K562 (cell line): ENCODE results near the gene CFDP1. TPM values are rescaled to one million over a fixed set of nuclear protein-coding genes. Genes with fewer than 3 reads are reported as not detected.

ENCODE experiments used
- ATAC-seq: fragments of 200-7000 bp; cut with Tn5 transposase; 3 replicates; pipeline ENCODE4 v1.9.1; 2020; ENCODE audit warnings: moderate library complexity
- BruUV-seq: library from RNA; stranded (reverse); fragments of 400-500 nt; replicated peaks from 2 replicates; lab custom pipeline; 2021; lab: Mats Ljungman, UMichigan
- CTCF ChIA-PET: fragments of 300-600 bp; formaldehyde crosslinking; extraction: SDS; loops from one replicate; lab custom pipeline; 2021; ENCODE audit warnings: low intra/inter-chr PET ratio; lab: Yijun Ruan, JAX
- POLR2A ChIA-PET: fragments of 300-600, 350-650 bp; sonication (Branson Sonifier 250); formaldehyde crosslinking; extraction: SDS; loops from one replicate; lab custom pipeline; 2021; ENCODE audit warnings: antibody characterized with exemption, inconsistent platforms; lab: Yijun Ruan, JAX
- DNase-seq, 4 experiments: peaks; one replicate each; pipeline versions ENCODE4 v3.0.0 to v3.0.0-alpha.2; 2011 to 2018; ENCODE audit warnings: low spot score in 3 of 4, mixed read lengths in 3 of 4; ENCODE audit errors: extremely low read depth in 1 of 4
- FAIRE-seq: peaks from 2 replicates; lab custom pipeline; 2011; peaks lifted over from hg19 to GRCh38; lab: Jason Lieb, UNC
- H2AFZ ChIP-seq: 2 replicates; pipeline ENCODE4 v1.6.0; 2011; ENCODE audit warnings: low read depth, low read length, control low read depth, inconsistent platforms
- H3K27ac ChIP-seq: fragments of 200-600 bp; 3 replicates; pipeline ENCODE4 v1.8.0; 2011; ENCODE audit warnings: low read depth, mild to moderate bottlenecking, control low read depth, inconsistent platforms, low read length, moderate library complexity, mixed read lengths; ENCODE audit errors: extremely low read depth
- H3K27me3 ChIP-seq, 2 experiments: fragments of 300-600 bp in 1 of 2; 2 replicates in 1 of 2; 3 replicates in 1 of 2; pipeline versions ENCODE4 v1.6.0 to v1.8.0; 2011; ENCODE audit warnings: inconsistent platforms in 2 of 2, low read length in 2 of 2, mild to moderate bottlenecking in 1 of 2, mixed read lengths in 1 of 2, moderate library complexity in 1 of 2; ENCODE audit not compliant: control insufficient read depth in 2 of 2, insufficient read depth in 2 of 2
- H3K36me3 ChIP-seq: fragments of 300-600 bp; 3 replicates; pipeline ENCODE4 v1.8.0; 2011; ENCODE audit warnings: mild to moderate bottlenecking, low read length, inconsistent platforms; ENCODE audit not compliant: control insufficient read depth, insufficient read depth
- H3K4me1 ChIP-seq, 2 experiments: fragments of 200-600 bp in 1 of 2; replicated peaks in 1 of 2; 2 replicates in 1 of 2; 3 replicates in 1 of 2; pipeline versions ENCODE4 v1.5.1 to v1.8.0; 2011; ENCODE audit warnings: inconsistent platforms in 2 of 2, low read length in 2 of 2, mild to moderate bottlenecking in 1 of 2, mixed read lengths in 1 of 2, moderate library complexity in 1 of 2; ENCODE audit not compliant: control insufficient read depth in 2 of 2, insufficient read depth in 2 of 2
- H3K4me2 ChIP-seq: 2 replicates; pipeline ENCODE4 v1.6.1; 2011; ENCODE audit warnings: low read length, control low read depth, inconsistent platforms, mixed read lengths; ENCODE audit not compliant: insufficient read depth
- H3K4me3 ChIP-seq: fragments of 200-600 bp; sonication (generic), shearing (Covaris generic); 2 replicates; pipeline ENCODE4 v1.5.1; 2016; ENCODE audit warnings: control low read depth, inconsistent platforms
- H3K79me2 ChIP-seq: fragments of 200-600 bp; 3 replicates; pipeline ENCODE4 v1.8.0; 2011; ENCODE audit warnings: low read length, inconsistent platforms; ENCODE audit not compliant: control insufficient read depth, insufficient read depth
- H3K9ac ChIP-seq, 2 experiments: 2 replicates each; pipeline versions ENCODE4 v1.6.0 to v1.6.1; 2011; ENCODE audit warnings: low read depth in 2 of 2, low read length in 2 of 2, control low read depth in 1 of 2, inconsistent platforms in 1 of 2, mild to moderate bottlenecking in 1 of 2, mixed read lengths in 1 of 2; ENCODE audit not compliant: insufficient read depth in 1 of 2
- H3K9me1 ChIP-seq: one replicate; pipeline ENCODE4 v1.6.0; 2011; ENCODE audit warnings: inconsistent platforms, mild to moderate bottlenecking, low read length, moderate library complexity; ENCODE audit not compliant: control insufficient read depth, insufficient read depth
- H3K9me3 ChIP-seq: replicated peaks from 2 replicates; pipeline ENCODE4 v1.5.1; 2011; ENCODE audit warnings: low read depth, low read length, inconsistent platforms; ENCODE audit not compliant: control insufficient read depth, insufficient read depth
- H4K20me1 ChIP-seq: replicated peaks from 2 replicates; pipeline ENCODE4 v1.6.1; 2011; ENCODE audit warnings: low read length, inconsistent platforms, mixed read lengths; ENCODE audit not compliant: control insufficient read depth, insufficient read depth
- CCNT2 ChIP-seq: IDR thresholded peaks from 2 replicates; pipeline ENCODE4 v1.6.1; 2011; ENCODE audit warnings: borderline replicate concordance, low read depth, mild to moderate bottlenecking, moderate library complexity, mixed read lengths, low read length; ENCODE audit not compliant: insufficient read length; ENCODE audit errors: extremely low read depth
- GABPA ChIP-seq: fragments of 200-800 bp; sonication (Bioruptor generic); conservative IDR thresholded peaks from 2 replicates; pipeline ENCODE4 v1.6.1; 2016; ENCODE audit warnings: low read depth, missing genetic modification characterization, missing compliant biosample characterization
- HDAC2 ChIP-seq: fragments of 450-650 bp; IDR thresholded peaks from 2 replicates; pipeline ENCODE4 v1.6.1; 2016; ENCODE audit warnings: mild to moderate bottlenecking
- HMGN3 ChIP-seq: IDR thresholded peaks from 2 replicates; pipeline ENCODE4 v1.6.1; 2011; ENCODE audit warnings: borderline replicate concordance, low read depth, mild to moderate bottlenecking, mixed read lengths, low read length; ENCODE audit not compliant: insufficient read length; ENCODE audit errors: extremely low read depth
- NFYB ChIP-seq: IDR thresholded peaks from 2 replicates; pipeline ENCODE4 v1.6.1; 2011; ENCODE audit warnings: mild to moderate bottlenecking, moderate library complexity; ENCODE audit not compliant: insufficient read length; ENCODE audit errors: extremely low read depth
- PHF20 ChIP-seq: fragments of 450-650 bp; IDR thresholded peaks from 2 replicates; pipeline ENCODE4 v1.6.1; 2018; ENCODE audit not compliant: partially characterized antibody
- RBM25 ChIP-seq: fragments of 200-400 bp; formaldehyde crosslinking; IDR thresholded peaks from 2 replicates; pipeline ENCODE4 v1.6.1; 2018; ENCODE audit warnings: low read length, low read depth, moderate library complexity; ENCODE audit not compliant: severe bottlenecking
- STAT5A ChIP-seq: IDR thresholded peaks from 2 replicates; pipeline ENCODE4 v1.6.1; 2012; ENCODE audit warnings: low read length, inconsistent platforms, borderline replicate concordance
- WGBS: fragments of 100-300 bp; shearing (Covaris generic); methylation state at CpG from one replicate; pipeline ENCODE4 v1.1.6; 2016; ENCODE audit warnings: low coverage, mixed read lengths; ENCODE audit not compliant: insufficient coverage; ENCODE audit errors: missing lambda C conversion rate; 5-methylcytosine and 5-hydroxymethylcytosine counted together
- in situ Hi-C: fragments of 300-500 bp; cut with MboI; formaldehyde crosslinking; loops from 4 replicates; pipeline ENCODE4 v1.15.0; 2018; ENCODE audit warnings: inconsistent platforms, mixed read lengths
- intact Hi-C: fragments of 100-400 bp; cut with micrococcal nuclease; formaldehyde crosslinking; loops from 2 replicates; pipeline ENCODE4 v1.14.2; 2022
- polyA plus RNA-seq, 8 experiments: library from polyadenylated mRNA; depleted of rRNA in 4 of 8; stranded (reverse) in 5 of 8; unstranded in 3 of 8; fragments of >200 nt; fragmentation: Nextera tagmentation in 2 of 8; fragmentation: Illumina TruSeq in 1 of 8; extraction: Ambion mirVana in 2 of 8; extraction: Trizol in 1 of 8; gene quantifications; 2 replicates each; pipeline versions ENCODE4 v1.2.1 to v1.2.3, GENCODE V29; 2011 to 2014; ENCODE audit warnings: inconsistent platforms in 1 of 8, missing spikeins in 1 of 8
- total RNA-seq, 7 experiments: library from RNA; depleted of rRNA in 6 of 7; stranded (reverse); fragments of >200 nt in 6 of 7; fragmentation: Illumina TruSeq in 2 of 7; extraction: Trizol in 2 of 7; gene quantifications; 2 replicates each; pipeline versions ENCODE4 v1.2.1 to v1.2.3, GENCODE V29; 2011 to 2021; ENCODE audit warnings: low replicate concordance in 1 of 7
- TF ChIP-seq, protein P1 (sequence below): sonication (generic); formaldehyde crosslinking; IDR thresholded peaks from 2 replicates; pipeline ENCODE4 v1.9.0; 2022; ENCODE audit warnings: mild to moderate bottlenecking, missing genetic modification reagents
- TF ChIP-seq, protein P2 (sequence below): sonication (generic); formaldehyde crosslinking; IDR thresholded peaks from 2 replicates; pipeline ENCODE4 v1.8.0; 2022; ENCODE audit warnings: mild to moderate bottlenecking, missing genetic modification reagents

The CFDP1 gene
- total and polyA plus RNA-seq, 9 of the 15 experiments (the other 6 are each of a cell fraction or from before 2014, with no cell fraction given), result 31.5 to 78.4 (median 61.7) TPM

DNA sequence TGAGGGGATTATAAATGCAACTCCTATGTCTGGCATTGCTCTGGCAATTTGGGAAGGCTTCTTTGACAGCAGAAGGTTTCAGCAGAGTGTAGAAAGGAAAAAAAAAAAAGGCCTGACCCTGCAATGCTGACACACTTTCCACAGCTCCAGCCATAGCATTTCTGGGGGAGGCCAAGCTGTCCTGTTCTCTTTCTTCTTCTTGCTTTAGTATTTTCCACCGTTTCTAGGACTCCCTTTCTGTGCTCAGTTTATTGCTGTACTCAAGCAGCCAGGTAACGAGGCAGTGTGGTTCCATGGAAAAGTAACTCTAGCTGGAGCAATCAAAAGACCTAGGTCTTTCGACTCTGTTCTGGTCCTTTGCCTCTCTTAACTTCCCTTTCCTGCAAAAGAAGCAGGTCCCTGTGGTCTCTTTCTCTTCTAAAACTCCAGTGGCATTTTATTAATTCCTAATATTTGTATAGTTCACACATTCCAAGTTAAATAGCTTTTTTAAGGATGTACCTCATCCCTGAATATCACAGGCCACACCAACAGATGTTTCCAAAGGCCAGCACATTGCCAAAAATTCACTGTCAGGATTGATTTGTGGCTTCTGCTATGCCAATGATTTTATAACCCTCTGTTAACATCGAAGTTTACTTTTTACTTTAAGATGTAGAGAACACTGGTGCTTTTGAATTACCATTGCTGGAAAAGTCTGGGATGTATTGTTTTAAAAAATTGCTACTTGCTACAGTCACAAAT, 91.6 kb downstream of the CFDP1 start (continued):
- TF ChIP-seq, protein P1, sequence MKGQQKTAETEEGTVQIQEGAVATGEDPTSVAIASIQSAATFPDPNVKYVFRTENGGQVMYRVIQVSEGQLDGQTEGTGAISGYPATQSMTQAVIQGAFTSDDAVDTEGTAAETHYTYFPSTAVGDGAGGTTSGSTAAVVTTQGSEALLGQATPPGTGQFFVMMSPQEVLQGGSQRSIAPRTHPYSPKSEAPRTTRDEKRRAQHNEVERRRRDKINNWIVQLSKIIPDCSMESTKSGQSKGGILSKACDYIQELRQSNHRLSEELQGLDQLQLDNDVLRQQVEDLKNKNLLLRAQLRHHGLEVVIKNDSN (CRISPR knock-in tag), result no peak
- TF ChIP-seq, protein P2, sequence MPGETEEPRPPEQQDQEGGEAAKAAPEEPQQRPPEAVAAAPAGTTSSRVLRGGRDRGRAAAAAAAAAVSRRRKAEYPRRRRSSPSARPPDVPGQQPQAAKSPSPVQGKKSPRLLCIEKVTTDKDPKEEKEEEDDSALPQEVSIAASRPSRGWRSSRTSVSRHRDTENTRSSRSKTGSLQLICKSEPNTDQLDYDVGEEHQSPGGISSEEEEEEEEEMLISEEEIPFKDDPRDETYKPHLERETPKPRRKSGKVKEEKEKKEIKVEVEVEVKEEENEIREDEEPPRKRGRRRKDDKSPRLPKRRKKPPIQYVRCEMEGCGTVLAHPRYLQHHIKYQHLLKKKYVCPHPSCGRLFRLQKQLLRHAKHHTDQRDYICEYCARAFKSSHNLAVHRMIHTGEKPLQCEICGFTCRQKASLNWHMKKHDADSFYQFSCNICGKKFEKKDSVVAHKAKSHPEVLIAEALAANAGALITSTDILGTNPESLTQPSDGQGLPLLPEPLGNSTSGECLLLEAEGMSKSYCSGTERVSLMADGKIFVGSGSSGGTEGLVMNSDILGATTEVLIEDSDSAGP (CRISPR knock-in tag), result no peak
- TF ChIP-seq RBM25 (no peak), HDAC2 (no peak), STAT5A (no peak)

DNA sequence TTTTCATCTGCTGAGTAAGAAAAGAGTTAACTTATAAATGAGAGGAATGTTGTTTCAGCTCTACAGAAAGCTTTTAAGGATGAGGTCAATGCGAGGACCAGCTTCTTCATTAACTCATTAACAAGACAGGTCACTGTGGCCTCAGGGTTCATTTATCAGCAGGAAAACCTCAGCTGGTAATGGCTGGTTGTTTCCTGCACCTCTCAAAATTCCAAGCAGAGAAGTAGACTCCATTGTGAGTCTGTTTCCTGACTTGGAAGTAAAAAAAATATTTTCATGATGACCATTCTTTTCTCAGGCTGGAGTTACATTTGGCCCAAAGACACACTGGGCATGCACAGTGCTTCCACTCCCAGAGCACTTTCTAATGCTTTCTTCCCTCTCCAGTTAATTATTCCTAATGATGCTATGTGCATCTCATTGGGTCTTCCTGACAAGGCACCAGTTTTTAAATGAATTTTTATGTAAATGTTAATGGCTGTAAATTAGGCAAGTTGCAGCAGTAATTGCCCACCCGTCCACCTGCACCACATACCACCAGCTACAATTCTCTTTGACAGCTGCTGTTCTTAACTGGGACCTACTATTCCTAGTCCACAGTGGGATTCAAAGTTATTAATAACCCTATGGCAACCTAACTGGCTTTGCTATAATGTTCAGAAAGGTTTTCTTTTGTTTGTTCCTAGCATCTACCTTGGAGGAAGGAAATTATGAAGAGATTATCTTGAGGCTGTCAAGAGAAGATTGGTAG, 92.4 kb downstream of the CFDP1 start:
- no peak for ATAC-seq
- POLR2A ChIA-PET, result no interaction called here
- no peak overlapping the region for H3K4me2 ChIP-seq
- H3K27ac ChIP-seq, result no peak overlapping the region
- BruUV-seq, result no TSS peak
- H3K9me3 ChIP-seq, result no peaks in the 10 kb centered on the region
- H3K36me3 ChIP-seq, result peaks cover 6% of the 10 kb centered on the region; the same call in 2 of the 3 replicates
- no peaks in the 10 kb centered on the region for H3K4me1 ChIP-seq
- no peak overlapping the region for H3K9ac ChIP-seq
- H3K9me1 ChIP-seq, result no peaks in the 10 kb centered on the region
- intact Hi-C loops, result no loop called here
- 69% methylated on average over 2 of the region's 2 CpGs for WGBS
- H4K20me1 ChIP-seq, result no peaks in the 10 kb centered on the region
- CTCF ChIA-PET, result no interaction called here
- in situ Hi-C loops, result no loop called here
- no peak overlapping the region for H3K4me3 ChIP-seq
- no peak for DNase-seq
- no peaks in the 10 kb centered on the region for H3K79me2 ChIP-seq
- no peak overlapping the region for H2AFZ ChIP-seq
- H3K27me3 ChIP-seq, result no peaks in the 10 kb centered on the region
- FAIRE-seq, result no peak
- TF ChIP-seq PHF20, result no peak
- TF ChIP-seq NFYB, result no peak
- TF ChIP-seq GABPA (tag), result no peak
- TF ChIP-seq HMGN3, result no peak
- no peak for TF ChIP-seq CCNT2
